Measurements from ENCODE around the gene EYA4.
A peak's percentile ranks its signal among the peaks of the same experiment; 100 is the strongest.

Gene EYA4

DNA sequence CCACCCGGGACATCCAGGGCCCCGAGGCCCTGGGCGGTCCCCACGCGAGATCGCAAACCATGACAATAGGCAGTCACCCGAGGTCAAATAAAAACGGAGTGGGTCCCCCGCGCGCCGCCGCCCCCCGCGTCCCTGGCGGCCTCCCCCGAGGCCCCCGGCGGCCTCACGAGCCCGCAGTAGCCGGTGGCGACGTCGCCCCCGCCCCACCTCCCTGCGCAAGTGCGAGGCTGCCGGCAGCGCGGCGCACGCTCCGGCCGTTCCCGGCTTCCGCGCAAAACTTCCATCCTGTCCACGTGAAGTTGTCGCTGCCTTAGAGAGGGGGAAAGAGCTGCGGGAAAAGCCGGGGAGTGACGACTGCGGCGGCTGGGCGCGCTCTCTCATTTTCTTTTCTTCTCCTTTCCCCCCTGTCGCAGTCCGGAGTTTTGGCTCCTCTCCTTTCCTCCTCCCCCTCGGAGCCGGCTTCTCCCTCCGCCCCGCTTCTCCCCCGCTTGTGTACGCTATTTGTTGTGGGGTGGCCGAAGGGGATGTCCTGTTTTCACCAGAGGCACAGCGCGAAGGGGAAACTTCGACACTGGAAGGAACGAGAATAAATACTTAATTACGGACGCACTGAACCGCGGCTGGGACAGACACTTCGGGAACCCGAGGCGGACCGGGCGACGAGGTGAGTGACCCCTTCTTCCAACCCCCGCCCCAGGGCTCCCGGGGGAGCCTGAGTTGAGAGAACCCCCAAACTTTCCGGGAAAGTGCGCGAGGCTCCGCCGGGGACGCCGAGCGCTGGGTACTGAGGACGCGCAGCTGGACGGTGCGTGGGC, at the start of gene EYA4:
EYA4 (plus strand) TSS at position 272 of the 815 bp plus-strand sequence. CDS start 33,424 bp downstream, outside the sequence.
- no peaks in the 10 kb centered on the region for H3F3A ChIP-seq (ENCODE audit: insufficient read depth, low read length)
- peak within 1 kb of the TSS; percentile 87 for H3K27ac ChIP-seq (ENCODE audit: low read length)
- DNase-seq = peak; percentile 45
- no peaks in the 10 kb centered on the region for H4K20me1 ChIP-seq (ENCODE audit: insufficient read depth, low read length)
- H3K27me3 ChIP-seq (replicated peaks; ENCODE audit: insufficient read depth, low read length) = no peaks in the 10 kb centered on the region
- no peaks in the 10 kb centered on the region for H3K36me3 ChIP-seq (replicated peaks; ENCODE audit: insufficient read depth, low read length)
- H3K9ac ChIP-seq (ENCODE audit: low read length) = peak within 1 kb of the TSS; percentile 79
- H2AFZ ChIP-seq (ENCODE audit: low read length) = peak within 1 kb of the TSS; percentile 85
- peak within 1 kb of the TSS; percentile 87 for H3K4me2 ChIP-seq (ENCODE audit: low read depth, low read length)
- peak within 1 kb of the TSS; percentile 74 for H3K4me3 ChIP-seq (ENCODE audit: low read length)
- H3K9me3 ChIP-seq (replicated peaks; ENCODE audit: insufficient read depth, low read length) = no peaks in the 10 kb centered on the region
- no peak for TF ChIP-seq EZH2phosphoT487 (IDR thresholded peaks at IDR 0.05; ENCODE audit: low read length)
- TF ChIP-seq EZH2 (optimal IDR thresholded peaks at IDR 0.05; ENCODE audit: low read depth, low read length) = no peak
- TF ChIP-seq, protein P1, sequence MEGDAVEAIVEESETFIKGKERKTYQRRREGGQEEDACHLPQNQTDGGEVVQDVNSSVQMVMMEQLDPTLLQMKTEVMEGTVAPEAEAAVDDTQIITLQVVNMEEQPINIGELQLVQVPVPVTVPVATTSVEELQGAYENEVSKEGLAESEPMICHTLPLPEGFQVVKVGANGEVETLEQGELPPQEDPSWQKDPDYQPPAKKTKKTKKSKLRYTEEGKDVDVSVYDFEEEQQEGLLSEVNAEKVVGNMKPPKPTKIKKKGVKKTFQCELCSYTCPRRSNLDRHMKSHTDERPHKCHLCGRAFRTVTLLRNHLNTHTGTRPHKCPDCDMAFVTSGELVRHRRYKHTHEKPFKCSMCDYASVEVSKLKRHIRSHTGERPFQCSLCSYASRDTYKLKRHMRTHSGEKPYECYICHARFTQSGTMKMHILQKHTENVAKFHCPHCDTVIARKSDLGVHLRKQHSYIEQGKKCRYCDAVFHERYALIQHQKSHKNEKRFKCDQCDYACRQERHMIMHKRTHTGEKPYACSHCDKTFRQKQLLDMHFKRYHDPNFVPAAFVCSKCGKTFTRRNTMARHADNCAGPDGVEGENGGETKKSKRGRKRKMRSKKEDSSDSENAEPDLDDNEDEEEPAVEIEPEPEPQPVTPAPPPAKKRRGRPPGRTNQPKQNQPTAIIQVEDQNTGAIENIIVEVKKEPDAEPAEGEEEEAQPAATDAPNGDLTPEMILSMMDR (IDR thresholded peaks at IDR 0.05; ENCODE audit: low read length) = no peak
- H3K79me2 ChIP-seq (ENCODE audit: low read length) = peaks cover 48% of the 10 kb centered on the region
- H3K4me1 ChIP-seq (ENCODE audit: low read length) = no peaks in the 10 kb centered on the region
- H3K9me2 ChIP-seq (replicated peaks; ENCODE audit: insufficient read depth, low read length) = no peaks in the 10 kb centered on the region

DNA sequence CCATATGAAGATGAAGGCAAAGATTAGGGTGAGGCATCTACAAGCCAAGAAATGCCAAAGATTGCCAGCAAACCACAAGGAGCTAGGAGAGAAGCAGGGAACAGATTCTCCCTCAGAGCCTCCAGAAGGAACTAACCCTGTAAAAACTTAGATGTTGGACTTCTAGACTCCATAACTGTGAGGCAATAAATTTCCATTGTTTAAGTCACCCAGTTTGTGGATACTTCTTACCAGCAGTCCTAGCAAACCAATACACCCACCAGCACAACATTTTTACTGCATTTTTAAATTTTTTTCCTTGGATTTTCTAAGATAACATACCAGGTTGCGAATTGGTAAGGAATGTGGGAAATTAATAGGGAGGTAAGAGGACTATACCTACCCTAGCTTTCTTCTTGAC, 47.8 kb upstream of the EYA4 start:
- no peaks in the 10 kb centered on the region for H3K9me3 ChIP-seq (replicated peaks; ENCODE audit: insufficient read depth, low read length)
- H2AFZ ChIP-seq (ENCODE audit: low read length) = no peak overlapping the region
- no peaks in the 10 kb centered on the region for H3K27me3 ChIP-seq (replicated peaks; ENCODE audit: insufficient read depth, low read length)
- no peak overlapping the region for H3K4me3 ChIP-seq (ENCODE audit: low read length)
- no peaks in the 10 kb centered on the region for H3K36me3 ChIP-seq (replicated peaks; ENCODE audit: insufficient read depth, low read length)
- no peaks in the 10 kb centered on the region for H3K9me2 ChIP-seq (replicated peaks; ENCODE audit: insufficient read depth, low read length)
- H3K79me2 ChIP-seq (ENCODE audit: low read length) = no peaks in the 10 kb centered on the region
- no peaks in the 10 kb centered on the region for H3F3A ChIP-seq (ENCODE audit: insufficient read depth, low read length)
- no peak overlapping the region for H3K27ac ChIP-seq (ENCODE audit: low read length)
- no peaks in the 10 kb centered on the region for H3K4me1 ChIP-seq (ENCODE audit: low read length)
- no peaks in the 10 kb centered on the region for H4K20me1 ChIP-seq (ENCODE audit: insufficient read depth, low read length)
- TF ChIP-seq, protein P1 (IDR thresholded peaks at IDR 0.05; ENCODE audit: low read length) = no peak
- TF ChIP-seq EZH2 (optimal IDR thresholded peaks at IDR 0.05; ENCODE audit: low read depth, low read length) (no peak), EZH2phosphoT487 (IDR thresholded peaks at IDR 0.05; ENCODE audit: low read length) (no peak)
- no peak overlapping the region for H3K9ac ChIP-seq (ENCODE audit: low read length)
- H3K4me2 ChIP-seq (ENCODE audit: low read depth, low read length) = no peak overlapping the region
- no peak for DNase-seq

- DNase-seq = no peak
- H3K9ac ChIP-seq (ENCODE audit: low read length) = no peak overlapping the region
- no peaks in the 10 kb centered on the region for H3K27me3 ChIP-seq (replicated peaks; ENCODE audit: insufficient read depth, low read length)
- H3K9me2 ChIP-seq (replicated peaks; ENCODE audit: insufficient read depth, low read length) = no peaks in the 10 kb centered on the region
- H3K27ac ChIP-seq (ENCODE audit: low read length) = no peak overlapping the region
- no peaks in the 10 kb centered on the region for H3K79me2 ChIP-seq (ENCODE audit: low read length)
- no peaks in the 10 kb centered on the region for H3F3A ChIP-seq (ENCODE audit: insufficient read depth, low read length)
- no peaks in the 10 kb centered on the region for H3K4me1 ChIP-seq (ENCODE audit: low read length)
- no peak overlapping the region for H2AFZ ChIP-seq (ENCODE audit: low read length)
- no peaks in the 10 kb centered on the region for H4K20me1 ChIP-seq (ENCODE audit: insufficient read depth, low read length)
- no peak for TF ChIP-seq EZH2phosphoT487 (IDR thresholded peaks at IDR 0.05; ENCODE audit: low read length)
- TF ChIP-seq, protein P1 (IDR thresholded peaks at IDR 0.05; ENCODE audit: low read length) = no peak
- no peak for TF ChIP-seq EZH2 (optimal IDR thresholded peaks at IDR 0.05; ENCODE audit: low read depth, low read length)
- H3K4me2 ChIP-seq (ENCODE audit: low read depth, low read length) = no peak overlapping the region
- H3K9me3 ChIP-seq (replicated peaks; ENCODE audit: insufficient read depth, low read length) = no peaks in the 10 kb centered on the region
- no peaks in the 10 kb centered on the region for H3K36me3 ChIP-seq (replicated peaks; ENCODE audit: insufficient read depth, low read length)
- no peak overlapping the region for H3K4me3 ChIP-seq (ENCODE audit: low read length)
These were observed 42.4 kb upstream of the EYA4 start for GRCh38 chr6:133198725-133199124.

All from MM.1S (cell line).